Adrenal gland (tissue), 12 donors: ENCODE measurements around the gene SORD. TPM values are rescaled to one million over a fixed set of nuclear protein-coding genes. Genes with fewer than 3 reads are reported as not detected.

ENCODE experiments used
- DNase-seq, 7 donors: peaks; one replicate each; pipeline ENCODE4 v3.0.0-alpha.2; 2019 to 2020
- H3K27ac ChIP-seq, 5 donors: fragments of 200-600 bp; sonication (generic) in 4 of 5; 1 replicate in 3 of 5; 2 replicates in 2 of 5; pipeline versions ENCODE4 v1.5.1 to v1.8.0; 2016 to 2020; ENCODE audit warnings: mild to moderate bottlenecking in 1 of 5
- H3K27me3 ChIP-seq: fragments of 200-600 bp; 2 replicates; pipeline ENCODE4 v1.8.0; 2021
- H3K36me3 ChIP-seq, 2 donors: fragments of 200-600 bp; replicated peaks in 1 of 2; 1 replicate in 1 of 2; 2 replicates in 1 of 2; pipeline versions ENCODE4 v1.5.1 to v1.8.0; 2018 to 2022
- H3K4me1 ChIP-seq, 2 donors: fragments of 200-600 bp; replicated peaks in 1 of 2; 1 replicate in 1 of 2; 2 replicates in 1 of 2; pipeline versions ENCODE4 v1.5.1 to v1.8.0; 2018 to 2021
- H3K4me3 ChIP-seq, 4 donors: fragments of 200-600 bp; sonication (generic) in 3 of 4; one replicate each; pipeline ENCODE4 v1.5.1; 2016 to 2018
- H3K9me3 ChIP-seq, 3 donors: fragments of 200-600 bp; sonication (generic) in 1 of 3; replicated peaks in 1 of 3; 1 replicate in 2 of 3; 2 replicates in 1 of 3; pipeline versions ENCODE4 v1.5.1 to v1.8.0; 2016 to 2021
- CTCF ChIP-seq, 6 experiments: fragments of 450-650 bp in 4 of 6; fragments of 200-600 bp in 2 of 6; sonication (generic) in 1 of 6; IDR thresholded peaks; 1 replicate in 5 of 6; 2 replicates in 1 of 6; pipeline versions ENCODE4 v1.5.1 to v1.8.0; 2016 to 2021; ENCODE audit warnings: antibody characterized with exemption in 6 of 6, mild to moderate bottlenecking in 2 of 6, moderate library complexity in 1 of 6
- POLR2A ChIP-seq, 2 donors: fragments of 450-650 bp; IDR thresholded peaks; one replicate each; pipeline ENCODE4 v1.6.1; 2017; ENCODE audit warnings: antibody characterized with exemption in 2 of 2, mild to moderate bottlenecking in 2 of 2, moderate library complexity in 1 of 2
- WGBS, 4 donors: extraction: QIAGEN DNeasy Blood & Tissue Kit in 2 of 4; methylation state at CpG; one replicate each; pipeline versions ENCODE4 v1.1.5 to v1.1.7; 2013 to 2017; 5-methylcytosine and 5-hydroxymethylcytosine counted together
- intact Hi-C, 2 donors: fragments of 100-400 bp; cut with DNase I; formaldehyde crosslinking; loops; one replicate each; pipeline versions ENCODE4 v1.14.1 to v1.15.0; 2022 to 2023
- polyA plus RNA-seq, 3 donors: library from polyadenylated mRNA; stranded (reverse); fragments of 200-250 nt in 2 of 3; fragments of 350-450 nt in 1 of 3; fragmentation: Illumina TruSeq in 1 of 3; extraction: RNeasy Lipid Tissue Mini Kit (QIAGEN cat#74804) in 1 of 3; gene quantifications; one replicate each; pipeline ENCODE4 v1.2.3, GENCODE V29; 2013 to 2014
- total RNA-seq, 9 donors: library from RNA; depleted of rRNA in 4 of 9; stranded (reverse); fragments of >200 nt in 4 of 9; fragments of 120-200 nt in 1 of 9; fragmentation: NEBNext Ultra II Directional in 1 of 9; extraction: Animal tissue kit (Norgen Biotek cat#: 25700) in 1 of 9; gene quantifications; one replicate each; pipeline versions ENCODE4 v1.1.0 to v1.2.4, GENCODE V29; 2013 to 2023
- donor health status: healthy with polysubstance abuse.
- donor health status: Bipolar disorder and iron deficiency.
- donor health status: DM: yes; HTN: yes; CAD: no.
- donor health status: DM: no; HTN: no; CAD: no.
- donor health status: DM: no; HTN: no; CAD: no.
- donor health status: DM: yes; HTN: yes; CAD: no.

Gene SORD
- total and polyA plus RNA-seq, 12 donors = 6.8 to 164 (median 45.3) TPM

GRCh38 chr15:45111390-45112142 lies 88.6 kb downstream of the SORD start:
- Histone ChIP-seq H3K9me3 (no peaks in the 10 kb centered on the region), H3K4me1 (peaks cover 6 to 7% of the 10 kb centered on the region in 2 donors), H3K27me3 (peaks cover 60% of the 10 kb centered on the region), H3K36me3 (no peaks in the 10 kb centered on the region), H3K4me3 (no peak overlapping the region), H3K27ac (no peak overlapping the region)
- no peak for TF ChIP-seq CTCF (IDR thresholded peaks at IDR 0.05)
- no peak for TF ChIP-seq POLR2A (IDR thresholded peaks at IDR 0.05)
- no peak for DNase-seq
- intact Hi-C loops = loop anchor here in 1 of 2 donors (10.0 kb wide), 2 partner anchors 57 to 137 kb away; no protein-coding TSS in a partner anchor
- WGBS, 4 donors = 6 to 29% (median 11%) methylated on average over 11 to 67 of the region's 71 CpGs

- intact Hi-C loops = loop anchor here in 1 of 2 donors (10.0 kb wide), 2 partner anchors 57 to 137 kb away; no protein-coding TSS in a partner anchor
- H3K4me3 ChIP-seq = no peak overlapping the region
- WGBS, 4 donors = 15 to 51% (median 21%) methylated on average over 3 to 13 of the region's 13 CpGs
Observed at GRCh38 chr15:45112143-45112590, 89.2 kb downstream of the SORD start.

GRCh38 chr15:45112591-45113379 lies 89.8 kb downstream of the SORD start:
- Histone ChIP-seq H3K4me1 (peaks cover 6 to 18% of the 10 kb centered on the region in 2 donors), H3K27me3 (peaks cover 72% of the 10 kb centered on the region), H3K27ac (no peak overlapping the region), H3K4me3 (no peak overlapping the region), H3K9me3 (no peaks in the 10 kb centered on the region), H3K36me3 (no peaks in the 10 kb centered on the region)
- TF ChIP-seq POLR2A (IDR thresholded peaks at IDR 0.05) (no peak), CTCF (IDR thresholded peaks at IDR 0.05) (no peak)
- no peak for DNase-seq
- intact Hi-C loops = loop anchor here in 1 of 2 donors (10.0 kb wide), 2 partner anchors 58 to 138 kb away; no protein-coding TSS in a partner anchor
- 2 to 7% (median 4%) methylated on average over 48 to 58 of the region's 58 CpGs; no CpG with 5 or more reads in 1 of the 4 donors for WGBS, 4 donors

More at GRCh38 chr15:45112143-45112590, 89.2 kb downstream of the SORD start:
- Histone ChIP-seq H3K27ac (no peak overlapping the region), H3K9me3 (no peaks in the 10 kb centered on the region), H3K36me3 (no peaks in the 10 kb centered on the region), H3K27me3 (peaks cover 66% of the 10 kb centered on the region), H3K4me1 (peaks cover 6 to 13% of the 10 kb centered on the region in 2 donors)
- TF ChIP-seq CTCF (IDR thresholded peaks at IDR 0.05) (no peak), POLR2A (IDR thresholded peaks at IDR 0.05) (no peak)
- no peak for DNase-seq
